Liver (tissue), 3 donors: Measurements from ENCODE around the gene HAPLN2.

Experiments
- JUND ChIP-seq, 2 donors: IDR thresholded peaks; 2 replicates each; pipeline ENCODE4 v1.6.1; 2016; ENCODE audit warnings: antibody characterized with exemption in 2 of 2
- SP1 ChIP-seq: IDR thresholded peaks from 2 replicates; pipeline ENCODE4 v1.6.1; 2018; ENCODE audit warnings: antibody characterized with exemption, mild to moderate bottlenecking
- TAF1 ChIP-seq: conservative IDR thresholded peaks from 2 replicates; pipeline ENCODE4 v1.6.1; 2016; ENCODE audit warnings: antibody characterized with exemption, mild to moderate bottlenecking
- TF ChIP-seq, protein P1 (sequence below): fragments of 150-350 bp; IDR thresholded peaks from 2 replicates; pipeline ENCODE4 v1.5.1; 2017; ENCODE audit warnings: improper control_type of control experiment, low read depth, low read length; ENCODE audit not compliant: missing input control
- TF ChIP-seq, protein P2 (sequence below): IDR thresholded peaks from 2 replicates; pipeline ENCODE4 v1.6.1; 2016; ENCODE audit warnings: antibody characterized with exemption
- TF ChIP-seq, protein P3 (sequence below): IDR thresholded peaks from 2 replicates; pipeline ENCODE4 v1.6.1; 2016; ENCODE audit warnings: antibody characterized with exemption
- donor health status: healthy.
- donor health status: healthy.

DNA sequence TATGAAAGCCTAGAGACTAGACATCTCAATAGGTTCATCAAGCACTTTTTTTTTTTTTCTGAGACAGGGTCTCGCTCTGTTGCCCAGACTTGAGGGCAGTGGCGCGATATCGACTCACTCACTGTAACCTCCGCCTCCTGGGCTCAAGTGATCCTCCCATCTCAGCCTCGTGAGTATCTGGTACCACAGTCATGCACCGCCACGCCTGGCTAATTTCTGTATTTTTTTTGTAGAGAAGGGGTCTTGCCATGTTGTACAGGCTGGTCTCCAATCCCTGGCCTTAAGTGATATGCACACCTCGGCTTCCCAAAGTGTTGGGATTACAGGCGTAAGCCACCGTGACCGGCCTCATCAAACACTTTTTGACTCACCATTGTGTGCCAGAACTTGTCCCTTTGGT is 17.3 kb upstream of the HAPLN2 start:
- TF ChIP-seq SP1, result no peak
- TF ChIP-seq, protein P1, sequence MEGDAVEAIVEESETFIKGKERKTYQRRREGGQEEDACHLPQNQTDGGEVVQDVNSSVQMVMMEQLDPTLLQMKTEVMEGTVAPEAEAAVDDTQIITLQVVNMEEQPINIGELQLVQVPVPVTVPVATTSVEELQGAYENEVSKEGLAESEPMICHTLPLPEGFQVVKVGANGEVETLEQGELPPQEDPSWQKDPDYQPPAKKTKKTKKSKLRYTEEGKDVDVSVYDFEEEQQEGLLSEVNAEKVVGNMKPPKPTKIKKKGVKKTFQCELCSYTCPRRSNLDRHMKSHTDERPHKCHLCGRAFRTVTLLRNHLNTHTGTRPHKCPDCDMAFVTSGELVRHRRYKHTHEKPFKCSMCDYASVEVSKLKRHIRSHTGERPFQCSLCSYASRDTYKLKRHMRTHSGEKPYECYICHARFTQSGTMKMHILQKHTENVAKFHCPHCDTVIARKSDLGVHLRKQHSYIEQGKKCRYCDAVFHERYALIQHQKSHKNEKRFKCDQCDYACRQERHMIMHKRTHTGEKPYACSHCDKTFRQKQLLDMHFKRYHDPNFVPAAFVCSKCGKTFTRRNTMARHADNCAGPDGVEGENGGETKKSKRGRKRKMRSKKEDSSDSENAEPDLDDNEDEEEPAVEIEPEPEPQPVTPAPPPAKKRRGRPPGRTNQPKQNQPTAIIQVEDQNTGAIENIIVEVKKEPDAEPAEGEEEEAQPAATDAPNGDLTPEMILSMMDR, result no peak
- TF ChIP-seq TAF1, result no peak
- TF ChIP-seq JUND (IDR thresholded peaks at IDR 0.05), result no peak
- TF ChIP-seq, protein P2, sequence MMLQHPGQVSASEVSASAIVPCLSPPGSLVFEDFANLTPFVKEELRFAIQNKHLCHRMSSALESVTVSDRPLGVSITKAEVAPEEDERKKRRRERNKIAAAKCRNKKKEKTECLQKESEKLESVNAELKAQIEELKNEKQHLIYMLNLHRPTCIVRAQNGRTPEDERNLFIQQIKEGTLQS, result no peak
- TF ChIP-seq, protein P3, sequence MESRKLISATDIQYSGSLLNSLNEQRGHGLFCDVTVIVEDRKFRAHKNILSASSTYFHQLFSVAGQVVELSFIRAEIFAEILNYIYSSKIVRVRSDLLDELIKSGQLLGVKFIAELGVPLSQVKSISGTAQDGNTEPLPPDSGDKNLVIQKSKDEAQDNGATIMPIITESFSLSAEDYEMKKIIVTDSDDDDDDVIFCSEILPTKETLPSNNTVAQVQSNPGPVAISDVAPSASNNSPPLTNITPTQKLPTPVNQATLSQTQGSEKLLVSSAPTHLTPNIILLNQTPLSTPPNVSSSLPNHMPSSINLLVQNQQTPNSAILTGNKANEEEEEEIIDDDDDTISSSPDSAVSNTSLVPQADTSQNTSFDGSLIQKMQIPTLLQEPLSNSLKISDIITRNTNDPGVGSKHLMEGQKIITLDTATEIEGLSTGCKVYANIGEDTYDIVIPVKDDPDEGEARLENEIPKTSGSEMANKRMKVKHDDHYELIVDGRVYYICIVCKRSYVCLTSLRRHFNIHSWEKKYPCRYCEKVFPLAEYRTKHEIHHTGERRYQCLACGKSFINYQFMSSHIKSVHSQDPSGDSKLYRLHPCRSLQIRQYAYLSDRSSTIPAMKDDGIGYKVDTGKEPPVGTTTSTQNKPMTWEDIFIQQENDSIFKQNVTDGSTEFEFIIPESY, result no peak
